Measurements from ENCODE around the gene UAP1. TPM values are rescaled to one million over a fixed set of nuclear protein-coding genes. Genes with fewer than 3 reads are reported as not detected.

Gene UAP1
- total and polyA plus RNA-seq, 11 donors: 18.1 to 34.3 (median 21.1) TPM

GRCh38 chr1:162612606-162613400, 51.3 kb downstream of the UAP1 start:
- Histone ChIP-seq H3K4me3 (no peak overlapping the region), H3K4me1 (peaks cover 0 to 14% (median 7%) of the 10 kb centered on the region in 12 donors), H3K9me3 (peaks cover 0 to 15% (median 7%) of the 10 kb centered on the region in 12 donors), H3K27ac (peak overlapping the region in 5 of 12 donors; percentile 13 to 72 (median 40)), H3K36me3 (peaks cover 0 to 5% (median 0%) of the 10 kb centered on the region in 9 donors), H3K27me3 (no peaks in the 10 kb centered on the region)
- TF ChIP-seq POLR2A (IDR thresholded peaks at IDR 0.05): no peak
- TF ChIP-seq CTCF (IDR thresholded peaks at IDR 0.05): no peak
- DNase-seq (peak in 1 of 5 donors; percentile 36), ATAC-seq (peak; percentile 16 to 60 (median 43))
- intact Hi-C loops (cut with DNase I): loop anchor here in 9 of 10 donors (2.0 to 10.0 kb wide), 5 partner anchors 142 to 192 kb away; no protein-coding TSS in a partner anchor
- WGBS, 4 donors: 58 to 76% (median 66%) methylated on average over 8 of the region's 8 CpGs

GRCh38 chr1:162616848-162617247, 55.3 kb downstream of the UAP1 start:
- TF ChIP-seq CTCF (IDR thresholded peaks at IDR 0.05) (no peak), POLR2A (IDR thresholded peaks at IDR 0.05) (no peak)
- Histone ChIP-seq H3K4me1 (peaks cover 0 to 14% (median 7%) of the 10 kb centered on the region in 12 donors), H3K4me3 (no peak overlapping the region), H3K27ac (no peak overlapping the region), H3K9me3 (peaks cover 0 to 19% (median 9%) of the 10 kb centered on the region in 12 donors), H3K36me3 (no peaks in the 10 kb centered on the region), H3K27me3 (no peaks in the 10 kb centered on the region)
- WGBS, 4 donors: 91 to 98% (median 97%) methylated on average over 1 of the region's 1 CpG
- intact Hi-C loops (cut with DNase I): loop anchor here in 5 of 10 donors (5.0 to 10.0 kb wide), 4 partner anchors 138 to 188 kb away; no protein-coding TSS in a partner anchor
- ATAC-seq (no peak), DNase-seq (no peak)

- peaks cover 0 to 19% (median 9%) of the 10 kb centered on the region in 12 donors for H3K9me3 ChIP-seq
- no peak for TF ChIP-seq POLR2A (IDR thresholded peaks at IDR 0.05)
- TF ChIP-seq CTCF (IDR thresholded peaks at IDR 0.05): no peak
- H3K4me1 ChIP-seq: peaks cover 0 to 14% (median 6%) of the 10 kb centered on the region in 12 donors
- no peak overlapping the region for H3K27ac ChIP-seq
- 85 to 97% (median 90%) methylated on average over 1 of the region's 1 CpG for WGBS, 4 donors
- H3K36me3 ChIP-seq: no peaks in the 10 kb centered on the region
- DNase-seq (no peak), ATAC-seq (no peak)
- intact Hi-C loops (cut with DNase I): loop anchor here in 5 of 10 donors (5.0 to 10.0 kb wide), 4 partner anchors 137 to 187 kb away; no protein-coding TSS in a partner anchor
- no peaks in the 10 kb centered on the region for H3K27me3 ChIP-seq
- H3K4me3 ChIP-seq: no peak overlapping the region
These were observed 56.0 kb downstream of the UAP1 start for GRCh38 chr1:162617513-162617912.

- no peaks in the 10 kb centered on the region for H3K36me3 ChIP-seq
- peaks cover 0 to 19% (median 9%) of the 10 kb centered on the region in 12 donors for H3K9me3 ChIP-seq
- no peaks in the 10 kb centered on the region for H3K27me3 ChIP-seq
- no peak for ATAC-seq
- H3K4me1 ChIP-seq: no peaks in the 10 kb centered on the region
- no peak overlapping the region for H3K27ac ChIP-seq
- 93 to 96% (median 96%) methylated on average over 3 of the region's 3 CpGs for WGBS, 4 donors
- no peak for TF ChIP-seq POLR2A (IDR thresholded peaks at IDR 0.05)
- no peak for TF ChIP-seq CTCF (IDR thresholded peaks at IDR 0.05)
- H3K4me3 ChIP-seq: no peak overlapping the region
- no peak for DNase-seq
- intact Hi-C loops (cut with DNase I): loop anchor here in 5 of 10 donors (5.0 to 10.0 kb wide), 4 partner anchors 136 to 186 kb away; no protein-coding TSS in a partner anchor
These were observed 57.6 kb downstream of the UAP1 start for GRCh38 chr1:162619076-162619475.
